ENCODE data around the gene ATG7.

- no peak for TF ChIP-seq CTCF (IDR thresholded peaks at IDR 0.05)
- TF ChIP-seq POLR2A (IDR thresholded peaks at IDR 0.05): no peak
Measured at GRCh38 chr3:11536132-11536935, 264.1 kb downstream of the ATG7 start.

All from uterus (tissue), 2 donors.